ENCODE results near the gene MMP25. TPM values are rescaled to one million over a fixed set of nuclear protein-coding genes. Genes with fewer than 3 reads are reported as not detected.

MMP25 gene
- polyA plus RNA-seq, 1 of the 3 experiments (the other 2 are of a cell fraction) = 0.03 TPM

DNA sequence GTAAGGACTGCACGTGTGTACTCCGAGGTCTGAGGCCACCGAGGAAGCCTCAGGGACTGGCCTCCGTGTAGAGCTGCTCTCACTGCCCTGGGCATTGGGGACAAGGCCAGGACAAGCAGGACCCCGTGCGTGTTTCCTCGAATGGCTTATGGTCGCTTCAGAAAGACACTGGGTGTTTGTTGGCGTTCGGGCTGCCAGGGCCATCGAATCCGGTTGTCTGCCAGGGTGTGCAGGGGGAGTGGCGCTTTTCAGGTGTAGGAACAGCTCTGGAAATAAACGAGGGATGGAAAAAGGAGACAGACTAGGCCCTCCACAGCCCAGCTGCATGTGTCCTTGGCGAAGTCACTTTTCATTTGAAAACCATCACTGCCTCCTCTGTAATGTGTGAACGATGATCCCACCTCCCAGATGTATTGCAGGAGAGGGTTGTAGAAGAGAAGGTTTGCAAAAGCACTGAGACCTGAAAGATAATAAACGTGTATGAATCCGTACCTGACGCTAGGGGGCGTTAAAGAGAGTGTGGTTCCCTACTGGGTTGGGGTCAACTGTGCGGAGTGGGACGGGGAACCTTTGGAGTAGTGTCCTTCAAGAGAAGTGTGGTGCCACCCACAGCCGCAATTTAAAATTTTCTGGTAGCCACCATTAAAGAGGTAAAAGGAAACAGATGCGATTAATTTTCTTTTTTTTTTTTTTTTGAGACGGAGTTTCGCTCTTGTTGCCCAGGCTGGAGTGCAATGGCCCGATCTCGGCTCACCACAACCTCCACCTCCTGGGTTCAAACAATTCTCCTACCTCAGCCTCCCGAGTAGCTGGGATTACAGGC, 54.9 kb downstream of the MMP25 start:
- Histone ChIP-seq H3K27me3 (ENCODE audit: insufficient read depth) (no peaks in the 10 kb centered on the region), H3F3A (replicated peaks; ENCODE audit: insufficient read depth) (peaks cover 7% of the 10 kb centered on the region), H2AFZ (ENCODE audit: low read depth) (no peak overlapping the region), H3K9ac (no peak overlapping the region), H3K36me3 (replicated peaks in 1 of 2; ENCODE audit: control insufficient read depth in 1 of 2, insufficient read depth in 2 of 2, low read length in 1 of 2) (no peaks in the 10 kb centered on the region), H3K4me1 (ENCODE audit: control insufficient read depth in 1 of 2, insufficient read depth in 2 of 2, low read depth in 1 of 2, low read length in 1 of 2) (peaks cover 9 to 14% of the 10 kb centered on the region in 2 experiments; a peak in 2 of 4 replicates), H3K4me3 (ENCODE audit: low read depth in 2 of 2, low read length in 1 of 2) (peak overlapping the region in 1 of 2 experiments; percentile 14; a peak in 1 of 4 replicates), H3K4me2 (no peak overlapping the region), H4K20me1 (ENCODE audit: insufficient read depth) (no peaks in the 10 kb centered on the region), H3K9me3 (no peaks in the 10 kb centered on the region), H3K79me2 (ENCODE audit: insufficient read depth) (no peaks in the 10 kb centered on the region), H3K9me2 (no peaks in the 10 kb centered on the region), H3K27ac (ENCODE audit: low read depth in 2 of 2, low read length in 1 of 2) (no peak overlapping the region)
- TF ChIP-seq, protein P1, sequence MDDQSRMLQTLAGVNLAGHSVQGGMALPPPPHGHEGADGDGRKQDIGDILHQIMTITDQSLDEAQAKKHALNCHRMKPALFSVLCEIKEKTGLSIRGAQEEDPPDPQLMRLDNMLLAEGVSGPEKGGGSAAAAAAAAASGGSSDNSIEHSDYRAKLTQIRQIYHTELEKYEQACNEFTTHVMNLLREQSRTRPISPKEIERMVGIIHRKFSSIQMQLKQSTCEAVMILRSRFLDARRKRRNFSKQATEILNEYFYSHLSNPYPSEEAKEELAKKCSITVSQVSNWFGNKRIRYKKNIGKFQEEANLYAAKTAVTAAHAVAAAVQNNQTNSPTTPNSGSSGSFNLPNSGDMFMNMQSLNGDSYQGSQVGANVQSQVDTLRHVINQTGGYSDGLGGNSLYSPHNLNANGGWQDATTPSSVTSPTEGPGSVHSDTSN (IDR thresholded peaks at IDR 0.05) = no peak
- TF ChIP-seq GABPA (IDR thresholded peaks at IDR 0.05; ENCODE audit: low read depth) (no peak), MEF2A (IDR thresholded peaks at IDR 0.05; ENCODE audit: borderline replicate concordance, low read depth) (no peak)
- TF ChIP-seq, protein P2, sequence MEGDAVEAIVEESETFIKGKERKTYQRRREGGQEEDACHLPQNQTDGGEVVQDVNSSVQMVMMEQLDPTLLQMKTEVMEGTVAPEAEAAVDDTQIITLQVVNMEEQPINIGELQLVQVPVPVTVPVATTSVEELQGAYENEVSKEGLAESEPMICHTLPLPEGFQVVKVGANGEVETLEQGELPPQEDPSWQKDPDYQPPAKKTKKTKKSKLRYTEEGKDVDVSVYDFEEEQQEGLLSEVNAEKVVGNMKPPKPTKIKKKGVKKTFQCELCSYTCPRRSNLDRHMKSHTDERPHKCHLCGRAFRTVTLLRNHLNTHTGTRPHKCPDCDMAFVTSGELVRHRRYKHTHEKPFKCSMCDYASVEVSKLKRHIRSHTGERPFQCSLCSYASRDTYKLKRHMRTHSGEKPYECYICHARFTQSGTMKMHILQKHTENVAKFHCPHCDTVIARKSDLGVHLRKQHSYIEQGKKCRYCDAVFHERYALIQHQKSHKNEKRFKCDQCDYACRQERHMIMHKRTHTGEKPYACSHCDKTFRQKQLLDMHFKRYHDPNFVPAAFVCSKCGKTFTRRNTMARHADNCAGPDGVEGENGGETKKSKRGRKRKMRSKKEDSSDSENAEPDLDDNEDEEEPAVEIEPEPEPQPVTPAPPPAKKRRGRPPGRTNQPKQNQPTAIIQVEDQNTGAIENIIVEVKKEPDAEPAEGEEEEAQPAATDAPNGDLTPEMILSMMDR (IDR thresholded peaks at IDR 0.05) = peak; percentile 70
- ChIA-PET CTCF (interaction anchor here (0.7 to 3.0 kb wide), 13 partner anchors 11 to 70 kb away, joined by 3 to 15 read pairs (median 4); partner anchors contain the start of gene ZNF205), POLR2A (no interaction called here)
- WGBS (ENCODE audit: low lambda C conversion rate) = 63% methylated on average over 29 of the region's 29 CpGs
- DNase-seq = peak; percentile 70

DNA sequence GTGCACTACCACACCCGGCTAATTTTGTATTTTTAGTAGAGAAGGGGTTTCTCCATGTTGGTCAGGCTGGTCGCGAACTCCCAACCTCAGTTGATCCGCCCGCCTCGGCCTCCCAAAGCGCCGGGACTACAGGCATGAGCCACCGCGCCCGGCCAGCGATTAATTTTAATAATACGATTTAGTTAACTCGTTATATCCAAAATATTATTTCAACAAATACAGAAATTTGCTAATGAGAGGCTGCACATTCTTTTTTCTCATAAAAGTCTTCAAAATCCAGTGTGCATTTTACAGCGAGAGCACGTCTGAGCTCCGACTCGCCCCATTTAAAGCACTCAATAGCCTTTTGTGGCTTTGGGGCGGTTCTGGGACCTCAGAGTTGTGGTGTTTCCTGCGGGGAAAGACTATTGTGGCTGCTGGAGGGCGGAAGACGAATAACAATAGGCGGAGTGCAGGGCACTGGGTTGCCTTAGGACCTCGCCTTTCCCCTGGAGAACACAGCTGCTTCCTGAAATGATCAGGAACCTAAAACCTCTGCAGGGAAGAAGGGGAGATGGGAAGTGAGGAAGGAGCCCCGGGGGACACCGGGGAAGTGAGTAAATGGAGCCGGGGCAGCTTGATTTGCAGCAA, 55.6 kb downstream of the MMP25 start:
- Histone ChIP-seq H3K36me3 (replicated peaks in 1 of 2; ENCODE audit: control insufficient read depth in 1 of 2, insufficient read depth in 2 of 2, low read length in 1 of 2) (no peaks in the 10 kb centered on the region), H3K4me3 (ENCODE audit: low read depth in 2 of 2, low read length in 1 of 2) (no peak overlapping the region), H3K9ac (no peak overlapping the region), H3K27me3 (ENCODE audit: insufficient read depth) (no peaks in the 10 kb centered on the region), H3K4me2 (no peak overlapping the region), H3K4me1 (ENCODE audit: control insufficient read depth in 1 of 2, insufficient read depth in 2 of 2, low read depth in 1 of 2, low read length in 1 of 2) (peaks cover 9 to 14% of the 10 kb centered on the region in 2 experiments; a peak in 2 of 4 replicates), H3K79me2 (ENCODE audit: insufficient read depth) (no peaks in the 10 kb centered on the region), H4K20me1 (ENCODE audit: insufficient read depth) (no peaks in the 10 kb centered on the region), H3K9me3 (no peaks in the 10 kb centered on the region), H3K27ac (ENCODE audit: low read depth in 2 of 2, low read length in 1 of 2) (no peak overlapping the region), H2AFZ (ENCODE audit: low read depth) (no peak overlapping the region), H3F3A (replicated peaks; ENCODE audit: insufficient read depth) (peaks cover 7% of the 10 kb centered on the region), H3K9me2 (no peaks in the 10 kb centered on the region)
- WGBS (ENCODE audit: low lambda C conversion rate) = 85% methylated on average over 27 of the region's 27 CpGs
- DNase-seq = no peak
- TF ChIP-seq RCOR1 (IDR thresholded peaks at IDR 0.05; ENCODE audit: low read length) (no peak), NRF1 (IDR thresholded peaks at IDR 0.05; ENCODE audit: low read depth, low read length) (no peak), GABPA (IDR thresholded peaks at IDR 0.05; ENCODE audit: low read depth) (no peak), EP300 (IDR thresholded peaks at IDR 0.05; ENCODE audit: borderline replicate concordance in 1 of 2, low read depth in 1 of 2, low read length in 1 of 2) (no peak), GATA2 (CRISPR knock-in tag; IDR thresholded peaks at IDR 0.05) (no peak), ELF1 (IDR thresholded peaks at IDR 0.05) (no peak)
- TF ChIP-seq, protein P3, sequence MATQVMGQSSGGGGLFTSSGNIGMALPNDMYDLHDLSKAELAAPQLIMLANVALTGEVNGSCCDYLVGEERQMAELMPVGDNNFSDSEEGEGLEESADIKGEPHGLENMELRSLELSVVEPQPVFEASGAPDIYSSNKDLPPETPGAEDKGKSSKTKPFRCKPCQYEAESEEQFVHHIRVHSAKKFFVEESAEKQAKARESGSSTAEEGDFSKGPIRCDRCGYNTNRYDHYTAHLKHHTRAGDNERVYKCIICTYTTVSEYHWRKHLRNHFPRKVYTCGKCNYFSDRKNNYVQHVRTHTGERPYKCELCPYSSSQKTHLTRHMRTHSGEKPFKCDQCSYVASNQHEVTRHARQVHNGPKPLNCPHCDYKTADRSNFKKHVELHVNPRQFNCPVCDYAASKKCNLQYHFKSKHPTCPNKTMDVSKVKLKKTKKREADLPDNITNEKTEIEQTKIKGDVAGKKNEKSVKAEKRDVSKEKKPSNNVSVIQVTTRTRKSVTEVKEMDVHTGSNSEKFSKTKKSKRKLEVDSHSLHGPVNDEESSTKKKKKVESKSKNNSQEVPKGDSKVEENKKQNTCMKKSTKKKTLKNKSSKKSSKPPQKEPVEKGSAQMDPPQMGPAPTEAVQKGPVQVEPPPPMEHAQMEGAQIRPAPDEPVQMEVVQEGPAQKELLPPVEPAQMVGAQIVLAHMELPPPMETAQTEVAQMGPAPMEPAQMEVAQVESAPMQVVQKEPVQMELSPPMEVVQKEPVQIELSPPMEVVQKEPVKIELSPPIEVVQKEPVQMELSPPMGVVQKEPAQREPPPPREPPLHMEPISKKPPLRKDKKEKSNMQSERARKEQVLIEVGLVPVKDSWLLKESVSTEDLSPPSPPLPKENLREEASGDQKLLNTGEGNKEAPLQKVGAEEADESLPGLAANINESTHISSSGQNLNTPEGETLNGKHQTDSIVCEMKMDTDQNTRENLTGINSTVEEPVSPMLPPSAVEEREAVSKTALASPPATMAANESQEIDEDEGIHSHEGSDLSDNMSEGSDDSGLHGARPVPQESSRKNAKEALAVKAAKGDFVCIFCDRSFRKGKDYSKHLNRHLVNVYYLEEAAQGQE (IDR thresholded peaks at IDR 0.05; ENCODE audit: low read depth, low read length) = no peak
- TF ChIP-seq, protein P4, sequence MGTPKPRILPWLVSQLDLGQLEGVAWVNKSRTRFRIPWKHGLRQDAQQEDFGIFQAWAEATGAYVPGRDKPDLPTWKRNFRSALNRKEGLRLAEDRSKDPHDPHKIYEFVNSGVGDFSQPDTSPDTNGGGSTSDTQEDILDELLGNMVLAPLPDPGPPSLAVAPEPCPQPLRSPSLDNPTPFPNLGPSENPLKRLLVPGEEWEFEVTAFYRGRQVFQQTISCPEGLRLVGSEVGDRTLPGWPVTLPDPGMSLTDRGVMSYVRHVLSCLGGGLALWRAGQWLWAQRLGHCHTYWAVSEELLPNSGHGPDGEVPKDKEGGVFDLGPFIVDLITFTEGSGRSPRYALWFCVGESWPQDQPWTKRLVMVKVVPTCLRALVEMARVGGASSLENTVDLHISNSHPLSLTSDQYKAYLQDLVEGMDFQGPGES (IDR thresholded peaks at IDR 0.05; ENCODE audit: low read depth, low read length) = no peak
- TF ChIP-seq, protein P1 (IDR thresholded peaks at IDR 0.05) = no peak
- TF ChIP-seq, protein P5, sequence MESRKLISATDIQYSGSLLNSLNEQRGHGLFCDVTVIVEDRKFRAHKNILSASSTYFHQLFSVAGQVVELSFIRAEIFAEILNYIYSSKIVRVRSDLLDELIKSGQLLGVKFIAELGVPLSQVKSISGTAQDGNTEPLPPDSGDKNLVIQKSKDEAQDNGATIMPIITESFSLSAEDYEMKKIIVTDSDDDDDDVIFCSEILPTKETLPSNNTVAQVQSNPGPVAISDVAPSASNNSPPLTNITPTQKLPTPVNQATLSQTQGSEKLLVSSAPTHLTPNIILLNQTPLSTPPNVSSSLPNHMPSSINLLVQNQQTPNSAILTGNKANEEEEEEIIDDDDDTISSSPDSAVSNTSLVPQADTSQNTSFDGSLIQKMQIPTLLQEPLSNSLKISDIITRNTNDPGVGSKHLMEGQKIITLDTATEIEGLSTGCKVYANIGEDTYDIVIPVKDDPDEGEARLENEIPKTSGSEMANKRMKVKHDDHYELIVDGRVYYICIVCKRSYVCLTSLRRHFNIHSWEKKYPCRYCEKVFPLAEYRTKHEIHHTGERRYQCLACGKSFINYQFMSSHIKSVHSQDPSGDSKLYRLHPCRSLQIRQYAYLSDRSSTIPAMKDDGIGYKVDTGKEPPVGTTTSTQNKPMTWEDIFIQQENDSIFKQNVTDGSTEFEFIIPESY (IDR thresholded peaks at IDR 0.05; ENCODE audit: borderline replicate concordance, low read depth) = no peak
- CTCF ChIA-PET = interaction anchor here (0.9 to 3.0 kb wide), 5 partner anchors 11 to 71 kb away, joined by 3 to 15 read pairs (median 8); partner anchors contain the start of gene ZNF205
- POLR2A ChIA-PET = no interaction called here

Measured in SK-N-SH (cell line).